Measurements from ENCODE around the gene ZSWIM9.

Gene ZSWIM9

GRCh38 chr19:48169939-48170803 is at the start of gene ZSWIM9, which contains the start of gene LIG1:
Gene ZSWIM9, plus strand, starts transcription at chr19:48170680. Its CDS starts 1,123 bp downstream, at chr19:48171803.
Gene LIG1, minus strand, starts transcription at chr19:48170344. Its CDS starts 4,778 bp downstream, at chr19:48165566.
- peak; percentile 84 for DNase-seq

DNA sequence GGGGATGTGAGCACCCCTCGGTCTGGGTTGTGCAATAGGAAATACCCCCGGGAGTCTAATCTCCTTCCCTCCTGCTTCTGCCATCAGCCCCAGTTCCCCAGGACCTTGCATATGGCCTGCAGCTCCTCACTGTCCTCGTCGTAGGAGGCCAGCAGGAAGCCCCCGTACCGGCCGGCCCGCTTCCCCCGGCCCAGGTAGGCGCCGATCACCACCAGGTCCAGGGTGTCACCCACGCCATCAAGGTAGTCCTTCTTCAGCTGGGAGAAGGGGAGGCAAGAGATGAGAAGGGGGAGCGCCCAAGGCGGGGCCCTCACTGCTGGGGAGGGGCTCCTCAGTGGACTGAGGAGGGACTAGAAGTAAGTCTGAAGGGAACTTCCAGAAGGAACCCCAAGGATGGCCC is 49.4 kb upstream of the ZSWIM9 start:
- DNase-seq: no peak

DNA sequence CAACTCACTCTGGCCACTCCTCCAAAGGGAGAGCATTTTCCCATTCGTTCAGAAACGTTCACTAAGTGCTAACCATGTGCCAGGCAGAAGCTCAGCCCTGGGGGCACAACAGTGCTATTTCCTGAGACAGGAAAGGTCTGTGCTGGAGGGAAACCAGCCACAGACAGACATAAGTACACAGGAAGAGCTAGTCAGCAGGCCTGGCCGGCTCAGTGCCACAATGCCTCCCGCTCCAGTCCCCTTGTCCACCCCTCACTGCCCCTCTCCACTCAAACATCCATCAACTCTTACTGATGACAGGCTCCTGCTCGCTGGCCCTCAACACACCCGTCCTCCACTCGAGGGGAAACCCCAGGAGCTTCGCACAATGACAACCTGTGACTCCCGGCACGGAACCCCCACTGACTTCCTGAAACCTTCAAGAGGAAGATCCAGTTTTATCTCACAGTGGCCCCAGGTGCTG is 48.5 kb upstream of the ZSWIM9 start:
- DNase-seq: no peak

- DNase-seq: no peak
These were observed 48.1 kb upstream of the ZSWIM9 start for GRCh38 chr19:48122421-48122820.

DNA sequence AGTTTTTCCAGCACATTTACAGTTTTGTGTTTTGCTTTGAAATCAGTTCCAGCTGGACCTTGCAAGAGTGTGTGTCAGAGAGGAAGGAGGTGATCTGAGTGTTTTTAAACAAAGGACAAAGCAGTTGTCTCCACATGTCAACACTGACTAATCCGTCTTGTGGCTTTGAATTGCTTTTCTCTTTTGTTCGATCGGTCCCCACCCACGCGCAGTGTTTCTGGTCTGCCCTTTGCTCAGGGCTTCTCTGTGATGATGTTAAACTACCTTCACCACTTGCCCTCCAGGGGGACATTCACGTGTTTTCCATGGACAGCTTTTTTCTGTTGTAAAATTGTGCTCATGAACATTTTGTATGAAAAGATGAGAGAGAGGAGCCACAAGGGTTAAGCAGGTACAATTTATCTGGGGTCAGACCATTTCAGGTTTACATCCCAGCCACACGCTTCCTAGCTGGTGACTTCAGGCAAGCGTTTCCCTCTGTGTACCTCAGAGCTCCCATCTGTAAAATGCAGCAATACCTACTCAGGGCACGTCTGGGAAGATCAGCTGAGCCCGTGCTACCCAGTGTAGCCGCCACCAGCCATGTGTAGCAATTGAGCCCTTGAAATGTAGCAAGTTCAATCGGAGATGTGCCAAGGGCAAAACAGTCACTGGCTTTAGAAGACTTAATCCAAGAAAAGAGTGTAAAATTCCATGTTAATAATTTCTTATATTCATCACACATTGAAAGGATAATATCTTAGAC is 46.4 kb upstream of the ZSWIM9 start:
- no peak for DNase-seq

GRCh38 chr19:48127561-48127960 is 42.9 kb upstream of the ZSWIM9 start:
- no peak for DNase-seq

- no peak for DNase-seq
These were observed 37.4 kb upstream of the ZSWIM9 start for GRCh38 chr19:48133094-48133493.

DNA sequence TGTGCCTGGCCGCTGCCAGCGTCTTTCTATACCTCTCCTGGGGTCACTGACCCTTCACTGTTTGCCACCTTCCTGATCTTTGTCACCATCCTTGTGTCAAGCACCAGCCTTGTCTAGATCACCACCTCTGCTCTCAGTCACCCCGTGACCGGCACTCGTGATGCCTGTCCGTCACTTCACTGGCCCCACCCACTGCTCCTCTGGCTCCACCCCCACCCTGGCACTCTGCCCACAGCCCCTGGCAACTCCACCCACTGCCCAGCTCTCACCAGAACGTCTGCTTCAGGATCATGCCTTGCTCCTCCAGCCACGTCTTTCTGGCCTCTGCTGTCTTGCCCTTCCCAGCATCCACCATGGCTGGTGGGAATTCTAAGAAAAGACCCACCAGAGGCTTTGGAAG is 35.1 kb upstream of the ZSWIM9 start:
- DNase-seq: no peak

DNA sequence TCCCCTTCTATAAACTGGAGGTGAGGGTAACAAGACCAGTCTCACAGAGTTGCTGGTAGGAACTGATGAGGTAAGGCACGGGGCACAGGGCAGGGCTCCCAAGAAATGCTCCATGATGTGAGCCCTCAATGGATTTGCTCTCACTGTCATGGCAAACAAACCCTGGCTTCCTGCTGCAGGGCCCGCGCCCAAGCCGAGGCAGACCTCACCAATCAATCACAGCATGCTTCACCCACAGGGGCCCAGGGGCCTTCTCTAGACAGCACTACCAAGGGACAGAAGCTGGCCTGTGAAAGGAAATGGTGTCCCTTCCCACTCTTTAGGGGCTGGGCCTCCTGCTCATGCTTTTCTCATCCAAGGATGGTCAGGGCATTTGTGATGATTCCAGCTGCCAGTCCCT is 33.9 kb upstream of the ZSWIM9 start:
- DNase-seq: no peak

- DNase-seq: no peak
These were observed 33.1 kb upstream of the ZSWIM9 start for GRCh38 chr19:48137411-48137810.

DNA sequence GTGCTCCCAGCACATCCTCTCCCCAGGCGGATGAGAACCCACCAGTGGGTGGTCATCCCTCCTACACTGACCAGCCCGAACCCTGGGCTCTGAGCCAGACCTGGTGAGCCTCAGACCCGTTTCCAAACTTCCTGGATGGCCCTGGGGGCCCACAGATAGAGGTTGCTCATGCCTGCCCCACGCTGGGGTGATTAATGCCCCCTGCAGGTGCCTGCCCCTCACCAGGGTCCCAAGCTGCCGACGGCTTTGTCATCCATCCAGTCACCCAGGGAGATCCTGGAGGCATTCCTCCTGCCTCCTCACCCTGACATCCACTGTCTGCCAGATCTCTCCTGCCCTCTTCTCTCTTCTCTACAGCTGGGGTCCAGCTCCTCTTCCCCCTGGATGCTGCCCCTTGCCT is 31.4 kb upstream of the ZSWIM9 start:
- no peak for DNase-seq

DNA sequence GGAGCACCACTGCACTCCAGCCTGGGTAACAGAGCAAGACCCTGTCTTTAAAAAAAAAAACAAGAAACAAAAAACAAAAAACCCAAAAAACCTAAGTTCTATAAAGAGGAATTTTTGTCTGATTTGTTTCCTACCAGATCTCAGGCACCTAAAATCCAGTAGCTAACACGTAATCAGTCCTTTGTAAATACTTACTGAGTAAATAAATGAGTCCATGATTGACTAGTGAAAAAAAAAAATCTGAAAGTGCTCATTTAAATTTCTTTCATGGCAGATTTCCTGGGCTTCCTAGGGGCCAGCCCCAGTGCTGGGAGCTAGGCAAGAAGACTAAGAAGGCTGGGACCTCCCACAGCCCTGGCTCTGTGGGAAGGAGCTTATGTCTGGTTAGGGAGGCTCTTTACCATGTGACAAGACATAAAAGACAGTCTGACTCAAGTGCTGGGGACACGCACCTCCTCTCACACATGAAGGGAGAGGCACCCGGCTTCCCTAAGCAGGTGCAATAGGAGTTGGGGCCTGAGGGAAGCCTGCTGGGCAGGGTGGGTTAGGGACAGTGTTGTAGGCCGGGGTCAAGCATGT is 22.8 kb upstream of the ZSWIM9 start:
- no peak for DNase-seq

DNA sequence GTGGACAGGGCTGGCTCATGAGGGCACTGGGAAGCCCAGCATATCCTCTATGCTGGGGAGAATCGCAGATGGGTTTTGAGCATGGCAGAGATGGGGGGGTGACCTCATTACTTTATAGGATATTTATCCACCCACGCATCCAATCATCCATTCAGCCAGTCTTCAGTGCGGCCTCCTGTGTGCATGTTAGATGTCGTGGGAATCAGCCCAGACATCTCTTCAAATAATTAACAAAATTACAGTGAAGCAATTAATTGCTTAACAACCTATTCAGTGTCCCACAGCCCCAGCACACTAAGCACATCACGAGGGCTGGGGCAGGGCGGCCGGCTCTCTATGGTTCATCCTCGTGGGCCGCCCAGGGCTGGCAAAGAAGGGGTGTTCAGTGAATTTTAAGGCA is 21.9 kb upstream of the ZSWIM9 start:
- DNase-seq: no peak

- DNase-seq: no peak
These were observed 21.1 kb upstream of the ZSWIM9 start for GRCh38 chr19:48149430-48149829.

DNA sequence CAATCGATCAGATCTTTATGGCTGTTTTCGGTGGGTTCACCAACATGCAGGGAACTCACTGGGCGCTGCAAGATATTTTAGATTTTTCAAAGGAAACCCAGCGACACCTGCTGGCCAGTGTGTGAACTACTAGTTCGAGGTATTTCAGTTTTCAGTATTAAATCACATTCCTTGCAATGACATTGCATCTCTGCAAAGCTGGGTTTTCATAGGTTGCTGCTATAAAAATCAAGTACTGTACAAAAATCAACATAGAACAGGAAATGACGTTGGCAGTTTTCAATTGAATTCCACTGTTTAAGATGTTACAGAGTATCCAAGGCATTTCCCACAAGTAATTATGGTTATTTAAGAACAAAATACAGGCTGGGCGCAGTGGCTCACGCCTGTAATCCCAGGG is 17.9 kb upstream of the ZSWIM9 start:
- peak; percentile 57 for DNase-seq

GRCh38 chr19:48154003-48154402 is 16.5 kb upstream of the ZSWIM9 start:
- no peak for DNase-seq

- DNase-seq: no peak
These were observed 12.2 kb upstream of the ZSWIM9 start for GRCh38 chr19:48158210-48158790.

DNA sequence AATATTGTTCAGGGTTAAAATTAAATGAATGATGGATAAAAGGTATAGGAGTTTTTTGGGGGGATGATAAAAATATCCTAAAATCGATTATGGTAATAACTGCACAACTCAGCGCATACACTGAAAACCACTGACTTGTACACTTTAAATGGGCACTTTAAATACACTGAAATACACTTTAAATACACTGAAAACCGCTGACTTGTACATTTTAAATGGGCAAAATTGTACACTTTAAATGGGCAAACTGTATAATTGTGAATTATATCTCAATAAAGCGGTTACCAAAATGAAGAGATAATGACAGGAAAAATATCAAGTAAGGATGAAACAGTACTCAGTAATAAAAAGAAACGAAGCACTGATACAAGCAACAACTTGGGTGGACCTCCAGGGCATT is 1.8 kb upstream of the ZSWIM9 start:
- DNase-seq: no peak

- DNase-seq: peak; percentile 90
These were observed 922 bp upstream of the ZSWIM9 start for GRCh38 chr19:48169578-48169938.

GRCh38 chr19:48170817-48171347 is 402 bp downstream of the ZSWIM9 start:
- DNase-seq: no peak

GRCh38 chr19:48171710-48172109 is 1.2 kb downstream of the ZSWIM9 start:
- no peak for DNase-seq

DNA sequence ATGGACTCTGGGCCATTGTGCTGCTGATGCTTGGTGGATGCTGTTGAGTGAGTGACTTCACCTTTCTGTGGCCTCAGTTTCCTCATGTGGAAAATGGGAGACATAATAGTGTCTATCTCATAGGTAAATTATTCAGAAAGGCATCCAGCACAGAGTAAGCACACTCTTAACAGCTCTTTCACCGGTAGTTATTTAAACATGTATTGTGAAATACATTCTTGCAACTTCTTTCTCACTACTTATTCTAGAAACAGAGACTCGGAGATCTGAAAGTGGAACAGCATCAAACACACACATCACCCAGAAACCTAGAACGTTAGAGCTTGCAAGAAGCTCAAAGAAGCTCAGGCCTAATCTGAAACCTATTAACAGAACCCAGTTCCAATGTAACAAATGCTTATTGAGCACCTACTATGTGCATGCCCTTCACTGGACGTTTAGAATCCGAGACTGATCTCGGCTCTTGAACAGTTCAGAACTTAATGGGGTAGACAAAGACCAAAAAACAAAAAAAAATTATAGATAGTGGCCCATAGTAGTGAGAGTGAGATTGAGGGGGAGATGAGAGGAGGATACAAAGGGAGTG is 4.1 kb downstream of the ZSWIM9 start:
- DNase-seq: no peak

DNA sequence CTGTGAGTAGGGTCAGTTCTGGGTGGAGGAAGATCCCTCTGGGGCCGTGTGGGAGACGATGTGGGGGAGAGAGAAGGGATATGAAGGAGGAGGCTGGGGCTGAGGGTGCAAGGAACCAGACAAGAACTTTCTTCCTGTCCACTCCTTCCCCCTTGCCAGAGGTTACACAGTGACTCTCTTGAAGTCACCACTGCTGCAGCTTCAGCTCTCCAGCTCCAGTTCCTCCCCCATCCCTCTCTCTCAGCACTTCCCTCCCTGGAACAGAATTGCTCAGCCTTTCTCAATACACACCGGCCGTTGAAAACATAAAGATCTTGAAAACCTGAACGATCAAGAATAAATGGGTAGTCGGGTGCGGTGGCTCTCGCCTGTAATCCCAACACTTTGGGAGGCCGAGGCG is 5.1 kb downstream of the ZSWIM9 start:
- DNase-seq: no peak
